B cell (primary cell): ENCODE results near the gene PKIG. TPM values are rescaled to one million over a fixed set of nuclear protein-coding genes. Genes with fewer than 3 reads are reported as not detected.

ENCODE experiments used
- ATAC-seq: fragments of 200-7000 bp; cut with Tn5 transposase; one replicate; pipeline ENCODE4 v1.10.0; 2021; ENCODE audit warnings: low read depth, mild to moderate bottlenecking, moderate number of reproducible peaks, moderate library complexity
- CTCF ChIA-PET: fragments of 350-600 bp; sonication (Branson Sonifier 250); formaldehyde crosslinking; loops from one replicate; lab custom pipeline; 2021; ENCODE audit warnings: antibody characterized with exemption, inconsistent platforms; lab: Charles Lee
- POLR2A ChIA-PET: fragments of 350-600 bp; sonication (Branson Sonifier 250); formaldehyde crosslinking; loops from one replicate; lab custom pipeline; 2021; ENCODE audit warnings: antibody characterized with exemption; lab: Charles Lee
- DNase-seq: peaks from one replicate; pipeline ENCODE4 v3.0.0; 2013
- H2AFZ ChIP-seq: 2 replicates; pipeline ENCODE4 v1.6.1; 2012; ENCODE audit warnings: mild to moderate bottlenecking, low read depth, low read length; ENCODE audit not compliant: insufficient read depth, poor library complexity, severe bottlenecking
- H3K27ac ChIP-seq, 2 donors: 1 replicate in 1 of 2; 2 replicates in 1 of 2; pipeline ENCODE4 v1.5.1; 2012 to 2013; ENCODE audit warnings: low read length in 2 of 2, mild to moderate bottlenecking in 2 of 2, moderate library complexity in 1 of 2
- H3K27me3 ChIP-seq, 4 experiments: fragments of 200-600 bp in 1 of 4; sonication (generic) in 1 of 4; replicated peaks in 1 of 4; 1 replicate in 2 of 4; 2 replicates in 2 of 4; pipeline versions ENCODE4 v1.6.1 to v1.7.0; 2013 to 2016; ENCODE audit warnings: low read length in 3 of 4, mild to moderate bottlenecking in 2 of 4, mixed read lengths in 1 of 4, moderate library complexity in 1 of 4; ENCODE audit not compliant: insufficient read depth in 4 of 4, control insufficient read depth in 3 of 4; ENCODE audit errors: control extremely low read depth in 1 of 4
- H3K36me3 ChIP-seq, 2 experiments: replicated peaks in 1 of 2; 1 replicate in 1 of 2; 2 replicates in 1 of 2; pipeline versions ENCODE4 v1.6.1 to v1.7.1; 2013; ENCODE audit warnings: low read length in 1 of 2; ENCODE audit not compliant: insufficient read depth in 2 of 2, control insufficient read depth in 1 of 2; ENCODE audit errors: control extremely low read depth in 1 of 2, extremely low read depth in 1 of 2
- H3K4me1 ChIP-seq, 2 donors: fragments of 200-600 bp in 1 of 2; sonication (generic) in 1 of 2; 1 replicate in 1 of 2; 2 replicates in 1 of 2; pipeline versions ENCODE4 v1.5.1 to v1.6.1; 2013 to 2017; ENCODE audit warnings: low read length in 2 of 2; ENCODE audit not compliant: control insufficient read depth in 2 of 2, insufficient read depth in 2 of 2
- H3K4me2 ChIP-seq: replicated peaks from 2 replicates; pipeline ENCODE3; 2012; ENCODE audit warnings: mild to moderate bottlenecking, low read depth, low read length; ENCODE audit not compliant: poor library complexity, severe bottlenecking
- H3K4me3 ChIP-seq, 5 experiments: fragments of 200-600 bp in 1 of 5; sonication (generic) in 1 of 5; 1 replicate in 3 of 5; 2 replicates in 2 of 5; pipeline versions ENCODE4 v1.5.1 to v1.7.0; 2011 to 2016; ENCODE audit warnings: low read length in 4 of 5, mild to moderate bottlenecking in 4 of 5, low read depth in 2 of 5, control low read depth in 1 of 5, moderate library complexity in 1 of 5; ENCODE audit not compliant: insufficient read depth in 1 of 5; ENCODE audit errors: control extremely low read depth in 1 of 5, extremely low read depth in 1 of 5
- H3K79me2 ChIP-seq: fragments of 200-600 bp; sonication (generic); one replicate; pipeline ENCODE4 v1.6.0; 2016; ENCODE audit warnings: low read length; ENCODE audit not compliant: control insufficient read depth, insufficient read depth
- H3K9ac ChIP-seq: fragments of 200-600 bp; sonication (generic); 2 replicates; pipeline ENCODE4 v1.6.1; 2017; ENCODE audit warnings: mild to moderate bottlenecking, low read length, moderate library complexity
- H3K9me3 ChIP-seq, 3 donors: one replicate each; pipeline versions ENCODE4 v1.6.1 to v1.7.1; 2013; ENCODE audit warnings: low read length in 2 of 3; ENCODE audit not compliant: control insufficient read depth in 2 of 3, insufficient read depth in 1 of 3; ENCODE audit errors: control extremely low read depth in 1 of 3
- H4K20me1 ChIP-seq: 2 replicates; pipeline ENCODE4 v1.6.0; 2012; ENCODE audit warnings: mild to moderate bottlenecking, low read length; ENCODE audit not compliant: insufficient read depth, control insufficient read depth, poor library complexity, severe bottlenecking
- H3K27ac Mint-ChIP-seq: one replicate; pipeline ENCODE4 v1.8.0; 2021; ENCODE audit warnings: mixed read lengths
- H3K27me3 Mint-ChIP-seq: one replicate; pipeline ENCODE4 v1.8.0; 2021; ENCODE audit warnings: mixed read lengths
- H3K4me1 Mint-ChIP-seq: one replicate; pipeline ENCODE4 v1.8.0; 2021; ENCODE audit warnings: mixed read lengths
- H3K4me3 Mint-ChIP-seq: one replicate; pipeline ENCODE4 v1.8.0; 2021; ENCODE audit warnings: mixed read lengths
- H3K9me3 Mint-ChIP-seq: one replicate; pipeline ENCODE4 v1.8.0; 2022; ENCODE audit warnings: mixed read lengths; ENCODE audit not compliant: insufficient read depth
- EZH2 ChIP-seq: IDR thresholded peaks from 2 replicates; pipeline ENCODE4 v1.6.1; 2012; ENCODE audit warnings: borderline replicate concordance, low read depth, mild to moderate bottlenecking, moderate library complexity, low read length; ENCODE audit not compliant: insufficient read depth, poor library complexity, severe bottlenecking
- WGBS: methylation state at CpG from one replicate; pipeline ENCODE4 v1.1.5; 2013; ENCODE audit warnings: missing lambda C conversion rate; ENCODE audit not compliant: insufficient coverage; 5-methylcytosine and 5-hydroxymethylcytosine counted together
- intact Hi-C: fragments of 100-400 bp; cut with micrococcal nuclease; formaldehyde crosslinking; loops from one replicate; pipeline ENCODE4 v1.10.0; 2022
- polyA plus RNA-seq: library from polyadenylated mRNA; depleted of rRNA; stranded (reverse); fragments of >200 nt; gene quantifications from 2 replicates; pipeline ENCODE4 v1.2.3, GENCODE V29; 2012
- total RNA-seq, 2 donors: library from RNA; stranded (reverse); fragments of 120-200 nt in 1 of 2; gene quantifications; 1 replicate in 1 of 2; 2 replicates in 1 of 2; pipeline versions ENCODE4 v1.2.3 to v1.2.4, GENCODE V29; 2013 to 2022
- TF ChIP-seq, protein P1 (sequence below): fragments of 200-600 bp; IDR thresholded peaks from one replicate; pipeline ENCODE4 v1.8.0; 2022; ENCODE audit warnings: antibody characterized with exemption, mild to moderate bottlenecking

PKIG gene
- total and polyA plus RNA-seq, 2 donors (not counting 1 experiment from before 2014, with no cell fraction given): 128 to 168 TPM

DNA sequence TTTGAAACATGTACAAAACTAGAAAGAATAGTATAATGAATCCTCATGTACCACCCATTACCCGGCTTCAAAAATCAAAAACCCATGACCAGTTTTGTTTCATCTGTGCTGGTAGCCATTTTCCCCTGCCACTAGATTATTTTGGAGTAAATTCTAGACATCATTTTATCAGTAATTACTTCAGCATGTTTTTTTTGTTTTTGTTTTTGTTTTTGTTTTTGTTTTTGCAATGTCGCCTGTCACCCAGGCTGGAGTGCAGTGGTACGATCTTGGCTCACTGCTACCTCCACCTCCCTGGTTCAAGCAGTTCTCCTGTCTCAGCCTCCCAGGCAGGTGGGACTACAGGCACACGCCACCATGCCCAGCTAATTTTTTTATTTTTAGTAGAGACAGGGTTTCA lies 8.0 kb upstream of the PKIG start:
- POLR2A ChIA-PET: interaction anchor here (0.6 kb wide), 1 partner anchor 41 kb away, joined by 3 read pairs; no protein-coding TSS in a partner anchor

DNA sequence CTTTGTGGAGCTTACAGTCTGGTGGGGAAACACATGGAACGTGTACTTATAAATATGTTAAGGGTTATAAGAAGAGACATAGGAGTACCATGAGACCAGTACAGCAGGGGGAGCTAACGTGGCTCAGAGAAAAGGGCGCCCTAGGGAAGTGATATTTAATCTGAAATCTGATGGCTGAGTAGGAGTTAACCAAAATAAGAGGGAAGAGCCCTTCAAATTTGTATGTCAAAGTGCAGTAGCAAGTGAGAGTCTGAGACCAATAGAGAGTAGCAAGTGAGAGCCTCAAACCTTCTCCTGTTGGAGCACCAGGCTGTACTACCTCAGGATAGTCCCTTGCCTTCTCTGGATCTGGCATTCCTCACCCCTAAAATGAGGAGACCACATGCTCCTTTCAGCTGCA lies 6.1 kb upstream of the PKIG start:
- peak overlapping the region; percentile 66 for H3K27ac Mint-ChIP-seq
- H3K27me3 Mint-ChIP-seq: no peaks in the 10 kb centered on the region
- Histone ChIP-seq H3K9ac (peak overlapping the region; percentile 22), H3K36me3 (no peaks in the 10 kb centered on the region), H3K27ac (peak overlapping the region; percentile 17 to 24), H2AFZ (peak overlapping the region; percentile 44), H3K4me1 (peaks cover 36 to 39% of the 10 kb centered on the region in 2 donors), H3K27me3 (no peaks in the 10 kb centered on the region), H3K79me2 (peaks cover 47% of the 10 kb centered on the region), H3K4me3 (peak overlapping the region in 2 of 5 experiments; percentile 10 to 17), H3K4me2 (peak overlapping the region; percentile 51), H3K9me3 (no peaks in the 10 kb centered on the region), H4K20me1 (no peaks in the 10 kb centered on the region)
- CTCF ChIA-PET: interaction anchor here (0.5 to 24.0 kb wide), 29 partner anchors 9 to 793 kb away, joined by 3 to 772 read pairs (median 6); partner anchors contain the start of genes ADA and SERINC3
- no peak for TF ChIP-seq EZH2
- TF ChIP-seq, protein P1, sequence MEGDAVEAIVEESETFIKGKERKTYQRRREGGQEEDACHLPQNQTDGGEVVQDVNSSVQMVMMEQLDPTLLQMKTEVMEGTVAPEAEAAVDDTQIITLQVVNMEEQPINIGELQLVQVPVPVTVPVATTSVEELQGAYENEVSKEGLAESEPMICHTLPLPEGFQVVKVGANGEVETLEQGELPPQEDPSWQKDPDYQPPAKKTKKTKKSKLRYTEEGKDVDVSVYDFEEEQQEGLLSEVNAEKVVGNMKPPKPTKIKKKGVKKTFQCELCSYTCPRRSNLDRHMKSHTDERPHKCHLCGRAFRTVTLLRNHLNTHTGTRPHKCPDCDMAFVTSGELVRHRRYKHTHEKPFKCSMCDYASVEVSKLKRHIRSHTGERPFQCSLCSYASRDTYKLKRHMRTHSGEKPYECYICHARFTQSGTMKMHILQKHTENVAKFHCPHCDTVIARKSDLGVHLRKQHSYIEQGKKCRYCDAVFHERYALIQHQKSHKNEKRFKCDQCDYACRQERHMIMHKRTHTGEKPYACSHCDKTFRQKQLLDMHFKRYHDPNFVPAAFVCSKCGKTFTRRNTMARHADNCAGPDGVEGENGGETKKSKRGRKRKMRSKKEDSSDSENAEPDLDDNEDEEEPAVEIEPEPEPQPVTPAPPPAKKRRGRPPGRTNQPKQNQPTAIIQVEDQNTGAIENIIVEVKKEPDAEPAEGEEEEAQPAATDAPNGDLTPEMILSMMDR: peak; percentile 73
- no peaks in the 10 kb centered on the region for H3K9me3 Mint-ChIP-seq
- peaks cover 42% of the 10 kb centered on the region for H3K4me1 Mint-ChIP-seq
- peak; percentile 84 for DNase-seq
- POLR2A ChIA-PET: interaction anchor here (0.8 to 4.4 kb wide), 7 partner anchors 10 to 105 kb away, joined by 3 to 29 read pairs (median 4); partner anchors contain the start of gene SERINC3
- peak overlapping the region; percentile 48 for H3K4me3 Mint-ChIP-seq
- WGBS: 0% methylated on average over 3 of the region's 3 CpGs
- ATAC-seq: peak; percentile 73
- intact Hi-C loops: loop anchor here (1.0 to 10.0 kb wide), 7 partner anchors 10 to 191 kb away; no protein-coding TSS in a partner anchor

More for the DNA sequence above, 8.0 kb upstream of the PKIG start:
- Histone ChIP-seq H4K20me1 (no peaks in the 10 kb centered on the region), H3K79me2 (peaks cover 28% of the 10 kb centered on the region), H2AFZ (no peak overlapping the region), H3K4me3 (no peak overlapping the region), H3K4me2 (no peak overlapping the region), H3K4me1 (peaks cover 17 to 20% of the 10 kb centered on the region in 2 donors), H3K36me3 (no peaks in the 10 kb centered on the region), H3K27me3 (no peaks in the 10 kb centered on the region), H3K9ac (no peak overlapping the region), H3K27ac (no peak overlapping the region), H3K9me3 (no peaks in the 10 kb centered on the region)
- intact Hi-C loops: loop anchor here (10.0 kb wide), 1 partner anchor 190 kb away; no protein-coding TSS in a partner anchor
- ATAC-seq (no peak), DNase-seq (no peak)
- CTCF ChIA-PET: interaction anchor here (0.7 to 24.0 kb wide), 7 partner anchors 9 to 110 kb away, joined by 3 to 772 read pairs (median 17); partner anchors contain the start of gene PKIG
- no peak for TF ChIP-seq EZH2
- TF ChIP-seq, protein P1: no peak
- no peaks in the 10 kb centered on the region for H3K27me3 Mint-ChIP-seq
- H3K4me3 Mint-ChIP-seq: no peak overlapping the region
- WGBS: 100% methylated on average over 1 of the region's 4 CpGs
- H3K27ac Mint-ChIP-seq: no peak overlapping the region
- H3K4me1 Mint-ChIP-seq: peaks cover 24% of the 10 kb centered on the region
- H3K9me3 Mint-ChIP-seq: no peaks in the 10 kb centered on the region
